ENCODE measurements around the gene LRP8. TPM values are rescaled to one million over a fixed set of nuclear protein-coding genes. Genes with fewer than 3 reads are reported as not detected.

Gene LRP8
- total and polyA plus RNA-seq, 8 donors = 0.58 to 26.8 (median 2.3) TPM

DNA sequence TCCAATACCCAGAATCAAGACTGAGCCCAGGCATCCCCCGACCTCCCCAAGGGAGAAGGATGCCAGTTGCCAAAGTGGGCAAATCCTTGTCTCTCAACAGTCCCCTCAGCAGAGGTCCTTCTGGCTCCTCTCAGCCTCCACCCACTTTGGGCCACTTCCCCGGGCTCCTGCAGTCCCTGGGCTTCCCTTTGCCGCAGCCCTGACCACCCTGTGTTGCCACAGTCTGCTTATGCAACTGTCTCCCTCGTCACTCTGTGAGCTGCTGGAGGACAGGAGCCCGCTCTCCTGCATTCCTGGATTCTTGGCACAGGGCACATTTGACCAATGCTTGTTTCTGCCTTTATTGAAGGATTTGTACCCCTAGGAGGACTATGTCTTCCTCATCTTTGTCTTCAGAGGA is 2.9 kb upstream of the LRP8 start:
- no peak overlapping the region for H3K27ac ChIP-seq
- no peak for TF ChIP-seq POLR2AphosphoS5 (IDR thresholded peaks at IDR 0.05)
- TF ChIP-seq, protein P1, sequence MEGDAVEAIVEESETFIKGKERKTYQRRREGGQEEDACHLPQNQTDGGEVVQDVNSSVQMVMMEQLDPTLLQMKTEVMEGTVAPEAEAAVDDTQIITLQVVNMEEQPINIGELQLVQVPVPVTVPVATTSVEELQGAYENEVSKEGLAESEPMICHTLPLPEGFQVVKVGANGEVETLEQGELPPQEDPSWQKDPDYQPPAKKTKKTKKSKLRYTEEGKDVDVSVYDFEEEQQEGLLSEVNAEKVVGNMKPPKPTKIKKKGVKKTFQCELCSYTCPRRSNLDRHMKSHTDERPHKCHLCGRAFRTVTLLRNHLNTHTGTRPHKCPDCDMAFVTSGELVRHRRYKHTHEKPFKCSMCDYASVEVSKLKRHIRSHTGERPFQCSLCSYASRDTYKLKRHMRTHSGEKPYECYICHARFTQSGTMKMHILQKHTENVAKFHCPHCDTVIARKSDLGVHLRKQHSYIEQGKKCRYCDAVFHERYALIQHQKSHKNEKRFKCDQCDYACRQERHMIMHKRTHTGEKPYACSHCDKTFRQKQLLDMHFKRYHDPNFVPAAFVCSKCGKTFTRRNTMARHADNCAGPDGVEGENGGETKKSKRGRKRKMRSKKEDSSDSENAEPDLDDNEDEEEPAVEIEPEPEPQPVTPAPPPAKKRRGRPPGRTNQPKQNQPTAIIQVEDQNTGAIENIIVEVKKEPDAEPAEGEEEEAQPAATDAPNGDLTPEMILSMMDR (IDR thresholded peaks at IDR 0.05) = no peak
- no peak for TF ChIP-seq POLR2A (IDR thresholded peaks at IDR 0.05)
- TF ChIP-seq EP300 (IDR thresholded peaks at IDR 0.05) = no peak
- no peak for DNase-seq

DNA sequence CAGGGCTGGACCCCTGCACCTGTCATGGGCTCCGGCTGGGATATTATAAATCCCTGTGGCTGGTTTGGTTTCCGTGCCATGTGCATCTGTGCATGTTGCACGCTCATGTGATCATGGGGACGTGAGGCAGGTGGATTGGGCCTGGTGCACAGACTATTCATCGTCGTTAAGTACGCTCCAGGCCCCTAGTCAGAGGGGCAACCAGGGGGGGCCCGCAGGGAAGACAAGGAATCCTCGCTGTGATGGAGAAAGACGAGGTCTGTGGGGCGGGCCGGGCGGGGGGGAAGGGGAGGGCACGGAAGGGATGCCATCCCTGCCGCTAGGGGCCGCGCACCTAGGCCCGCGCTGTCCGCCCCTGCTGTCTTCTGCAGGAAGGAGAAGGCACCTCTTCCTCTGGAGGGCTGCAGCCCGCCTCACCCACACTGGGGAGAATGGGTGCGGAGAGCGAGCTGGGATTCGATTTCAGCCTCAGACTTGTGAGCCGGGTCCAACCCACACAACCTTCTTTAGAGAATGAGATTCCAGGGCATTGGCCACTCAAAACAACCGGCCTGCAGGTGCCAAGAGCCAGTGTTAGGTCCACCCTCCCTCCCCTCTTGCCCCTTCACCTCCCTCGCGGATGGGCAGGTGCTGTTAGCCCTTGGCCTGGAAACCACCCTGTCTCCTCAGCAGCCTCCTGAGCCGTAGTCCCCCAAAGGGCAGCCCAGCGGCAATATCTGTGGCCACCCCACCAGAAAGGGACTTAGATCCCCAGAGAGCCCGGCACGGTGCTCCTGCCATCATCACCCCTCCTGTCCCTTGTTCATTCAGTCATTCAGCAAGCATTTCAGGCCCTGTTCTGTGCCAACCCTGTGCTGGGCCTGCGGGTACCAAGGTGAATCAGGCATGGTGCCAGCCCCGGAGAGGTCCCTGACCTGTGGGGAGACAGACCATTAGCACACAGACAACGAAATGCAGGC is 950 bp upstream of the LRP8 start:
- intact Hi-C loops (cut with DNase I; ENCODE audit: low total_unique reads) = no loop called here
- H3K4me3 ChIP-seq = peak overlapping the region; percentile 29 to 82 (median 56)
- H3K9me3 ChIP-seq = no peaks in the 10 kb centered on the region
- DNase-seq = peak in 1 of 2 donors; percentile 40
- TF ChIP-seq POLR2AphosphoS5 (IDR thresholded peaks at IDR 0.05) = no peak
- TF ChIP-seq POLR2A (IDR thresholded peaks at IDR 0.05) = no peak
- H3K27me3 ChIP-seq = no peaks in the 10 kb centered on the region
- H3K27ac ChIP-seq = peak overlapping the region in 2 of 5 donors; percentile 38 to 65
- peaks cover 23 to 43% (median 35%) of the 10 kb centered on the region in 4 donors for H3K4me1 ChIP-seq
- no peaks in the 10 kb centered on the region for H3K36me3 ChIP-seq
- WGBS, 5 donors = 75 to 81% (median 79%) methylated on average over 25 to 35 of the region's 35 CpGs

More for the DNA sequence above, 2.9 kb upstream of the LRP8 start:
- H3K4me3 ChIP-seq = no peak overlapping the region
- 75 to 92% (median 88%) methylated on average over 5 of the region's 5 CpGs for WGBS, 5 donors
- H3K4me1 ChIP-seq = peaks cover 10 to 27% (median 22%) of the 10 kb centered on the region in 4 donors
- intact Hi-C loops (cut with DNase I; ENCODE audit: low total_unique reads) = no loop called here
- H3K36me3 ChIP-seq = no peaks in the 10 kb centered on the region
- no peaks in the 10 kb centered on the region for H3K27me3 ChIP-seq
- no peaks in the 10 kb centered on the region for H3K9me3 ChIP-seq

GRCh38 chr1:53327182-53327913 is 522 bp downstream of the LRP8 start:
- Histone ChIP-seq H3K9me3 (no peaks in the 10 kb centered on the region), H3K4me1 (peaks cover 23 to 43% (median 35%) of the 10 kb centered on the region in 4 donors), H3K27ac (peak overlapping the region; percentile 16 to 84 (median 71)), H3K27me3 (no peaks in the 10 kb centered on the region), H3K36me3 (no peaks in the 10 kb centered on the region), H3K4me3 (peak overlapping the region; percentile 59 to 87 (median 75))
- intact Hi-C loops (cut with DNase I; ENCODE audit: low total_unique reads) = no loop called here
- TF ChIP-seq, protein P1 (IDR thresholded peaks at IDR 0.05) = no peak
- TF ChIP-seq POLR2AphosphoS5 (IDR thresholded peaks at IDR 0.05) = no peak
- no peak for TF ChIP-seq POLR2A (IDR thresholded peaks at IDR 0.05)
- no peak for TF ChIP-seq EP300 (IDR thresholded peaks at IDR 0.05)
- WGBS, 5 donors = 0 to 1% (median 0%) methylated on average over 29 to 68 of the region's 68 CpGs
- DNase-seq = peak in 1 of 2 donors; percentile 75

DNA sequence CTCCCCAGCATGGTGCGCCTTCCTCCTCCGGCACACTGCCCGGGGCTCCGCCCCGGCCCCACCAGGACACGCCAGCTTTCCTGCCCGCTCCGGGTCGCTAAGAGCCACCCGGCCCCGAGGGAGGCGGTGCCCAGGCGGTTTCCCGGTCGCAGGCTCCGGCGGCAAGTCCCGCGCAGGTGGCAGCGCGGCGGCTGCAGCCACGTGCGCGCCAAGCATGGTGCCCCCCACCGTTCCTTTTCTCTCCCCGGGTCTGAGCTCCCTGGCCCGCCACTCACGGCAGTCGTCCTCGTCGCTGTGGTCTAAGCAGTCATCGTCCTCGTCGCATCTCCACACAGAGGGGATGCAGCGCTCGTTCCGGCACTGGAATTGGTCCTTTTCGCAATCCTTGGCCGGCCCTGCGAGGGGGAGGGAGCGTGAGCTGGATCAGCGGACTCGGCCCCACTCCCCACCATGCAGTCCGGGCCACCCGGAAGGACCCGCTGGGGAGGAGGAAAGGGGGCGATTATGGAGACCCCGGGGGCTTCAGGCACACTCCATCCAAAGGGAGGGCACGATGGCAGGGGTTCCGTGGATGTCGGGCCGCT is 1.2 kb downstream of the LRP8 start:
- peak in 1 of 2 donors; percentile 70 for DNase-seq
- 0 to 1% (median 0%) methylated on average over 11 to 53 of the region's 53 CpGs for WGBS, 5 donors
- Histone ChIP-seq H3K36me3 (no peaks in the 10 kb centered on the region), H3K9me3 (no peaks in the 10 kb centered on the region), H3K4me1 (peaks cover 23 to 43% (median 35%) of the 10 kb centered on the region in 4 donors), H3K27ac (peak overlapping the region in 4 of 5 donors; percentile 71 to 84 (median 77)), H3K4me3 (peak overlapping the region; percentile 59 to 87 (median 75)), H3K27me3 (no peaks in the 10 kb centered on the region)
- intact Hi-C loops (cut with DNase I; ENCODE audit: low total_unique reads) = no loop called here
- TF ChIP-seq POLR2A (IDR thresholded peaks at IDR 0.05) = no peak

DNA sequence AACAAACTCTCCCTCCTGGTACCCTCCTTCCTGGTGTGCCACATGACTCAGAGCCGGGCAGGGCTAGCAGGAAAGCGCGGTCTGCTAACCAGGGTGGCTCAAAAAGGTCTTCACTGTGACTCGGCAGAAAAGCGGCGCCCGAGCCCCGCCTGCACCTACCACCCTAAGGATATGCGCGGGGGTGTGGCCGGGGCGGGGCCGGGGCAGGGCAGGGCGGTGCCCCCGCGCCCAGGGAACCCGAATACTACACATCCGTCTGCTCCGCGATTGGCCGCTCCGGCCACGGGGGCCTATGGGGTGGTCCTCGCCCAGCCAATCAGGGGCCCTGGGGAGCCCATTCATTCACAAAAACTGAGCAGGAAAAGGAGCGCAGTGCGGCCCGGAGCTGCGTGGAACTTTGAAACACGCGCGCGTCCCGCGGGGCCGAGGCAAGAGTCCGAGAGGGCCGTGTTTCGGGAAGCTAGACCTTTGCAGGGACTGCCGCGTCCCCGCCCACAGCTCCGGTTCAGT is 1.7 kb downstream of the LRP8 start:
- Histone ChIP-seq H3K27me3 (no peaks in the 10 kb centered on the region), H3K9me3 (no peaks in the 10 kb centered on the region), H3K36me3 (no peaks in the 10 kb centered on the region), H3K4me3 (peak overlapping the region; percentile 59 to 87 (median 75)), H3K27ac (peak overlapping the region; percentile 23 to 84 (median 72)), H3K4me1 (peaks cover 23 to 43% (median 35%) of the 10 kb centered on the region in 4 donors)
- TF ChIP-seq EP300 (IDR thresholded peaks at IDR 0.05) (no peak), POLR2A (IDR thresholded peaks at IDR 0.05) (no peak), POLR2AphosphoS5 (IDR thresholded peaks at IDR 0.05) (peak in 2 of 3 donors; percentile 52 to 85)
- TF ChIP-seq, protein P1 (IDR thresholded peaks at IDR 0.05) = no peak
- intact Hi-C loops (cut with DNase I; ENCODE audit: low total_unique reads) = no loop called here
- WGBS, 5 donors = 0 to 1% (median 0%) methylated on average over 12 to 42 of the region's 42 CpGs
- DNase-seq = peak; percentile 89 to 93

Measured in stomach (tissue), 9 donors.